GOT3 (cell line): ENCODE measurements around the gene IDUA.

Experiments used
- DNase-seq: peaks from one replicate; lab custom pipeline; 2025; ENCODE audit warnings: mixed read lengths; lab: John Stamatoyannopoulos, UW

IDUA gene

DNA sequence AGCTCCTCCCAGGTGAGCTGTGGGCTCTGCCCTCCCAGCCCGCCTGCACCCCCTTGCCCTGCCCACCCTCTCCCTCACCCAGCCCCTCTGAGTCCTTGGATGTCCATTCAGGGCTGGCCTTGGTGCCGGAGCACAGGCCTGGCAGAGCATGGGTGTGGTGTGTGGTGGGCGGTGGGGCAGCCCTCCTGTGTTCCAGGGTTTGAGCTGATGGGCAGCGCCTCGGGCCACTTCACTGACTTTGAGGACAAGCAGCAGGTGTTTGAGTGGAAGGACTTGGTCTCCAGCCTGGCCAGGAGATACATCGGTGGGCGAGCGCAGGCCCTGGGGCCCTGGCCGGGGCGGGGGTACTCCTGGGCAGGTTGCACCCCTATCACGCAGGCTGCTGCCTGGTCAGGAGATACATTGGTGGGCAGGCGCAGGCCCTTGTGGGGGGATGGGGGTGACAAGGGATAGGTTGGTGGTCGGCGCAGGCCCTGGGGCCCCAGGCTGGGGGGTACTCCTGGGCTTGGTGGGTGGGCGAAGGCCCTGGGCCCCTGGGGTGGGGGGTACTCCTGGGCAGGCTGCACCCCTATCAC lies 13.9 kb downstream of the IDUA start:
- no peak for DNase-seq

GRCh38 chr4:1001561-1002130 lies 14.8 kb downstream of the IDUA start:
- no peak for DNase-seq

DNA sequence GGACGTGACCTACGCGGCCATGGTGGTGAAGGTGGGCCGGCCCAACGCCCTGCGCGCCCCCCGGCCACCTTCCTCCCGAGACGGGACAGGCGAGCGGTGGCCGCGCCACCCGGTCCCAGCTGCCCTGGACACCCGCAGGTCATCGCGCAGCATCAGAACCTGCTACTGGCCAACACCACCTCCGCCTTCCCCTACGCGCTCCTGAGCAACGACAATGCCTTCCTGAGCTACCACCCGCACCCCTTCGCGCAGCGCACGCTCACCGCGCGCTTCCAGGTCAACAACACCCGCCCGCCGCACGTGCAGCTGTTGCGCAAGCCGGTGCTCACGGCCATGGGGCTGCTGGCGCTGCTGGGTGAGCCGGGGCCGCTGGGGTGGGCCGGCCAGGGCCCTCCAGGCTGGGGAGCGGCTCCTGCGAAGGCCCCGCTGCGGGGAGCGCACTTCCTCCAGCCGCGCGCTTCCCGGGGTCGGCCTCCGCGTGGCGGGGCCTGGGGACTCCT lies 15.3 kb downstream of the IDUA start:
- no peak for DNase-seq

- DNase-seq: no peak
Observed at GRCh38 chr4:1002631-1003251, 15.9 kb downstream of the IDUA start.

DNA sequence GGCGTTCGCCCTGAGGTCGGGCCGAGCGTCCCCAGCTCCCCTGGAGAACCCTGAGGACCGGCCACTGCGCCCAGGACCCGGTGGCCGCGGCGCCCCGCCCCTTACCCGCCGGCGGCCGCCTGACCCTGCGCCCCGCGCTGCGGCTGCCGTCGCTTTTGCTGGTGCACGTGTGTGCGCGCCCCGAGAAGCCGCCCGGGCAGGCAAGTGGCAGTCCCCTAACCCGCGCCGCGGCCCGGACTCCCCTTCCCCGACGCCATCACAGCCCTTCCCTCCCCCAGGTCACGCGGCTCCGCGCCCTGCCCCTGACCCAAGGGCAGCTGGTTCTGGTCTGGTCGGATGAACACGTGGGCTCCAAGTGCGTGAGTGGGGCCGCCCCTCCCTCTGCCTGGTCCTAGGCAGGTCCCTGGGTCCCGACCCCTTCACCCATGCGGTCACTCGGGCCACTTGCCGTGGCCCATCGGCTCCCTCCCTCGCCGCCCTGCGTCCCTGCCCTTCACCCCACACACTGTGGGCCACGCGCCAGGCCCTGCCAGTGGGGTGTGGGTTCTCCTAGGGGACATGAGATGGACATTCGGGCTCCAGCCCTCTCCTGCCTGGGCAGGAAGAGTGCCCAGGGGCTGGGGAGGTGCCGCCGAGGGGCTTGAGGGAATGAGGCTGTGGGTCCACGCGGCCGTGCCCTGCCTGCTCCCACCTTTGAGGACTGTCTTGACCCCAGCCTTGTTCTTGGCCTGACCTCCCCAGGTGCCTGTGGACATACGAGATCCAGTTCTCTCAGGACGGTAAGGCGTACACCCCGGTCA lies 16.6 kb downstream of the IDUA start:
- DNase-seq: no peak

- DNase-seq: no peak
Observed at GRCh38 chr4:1004071-1004418, 17.2 kb downstream of the IDUA start.

DNA sequence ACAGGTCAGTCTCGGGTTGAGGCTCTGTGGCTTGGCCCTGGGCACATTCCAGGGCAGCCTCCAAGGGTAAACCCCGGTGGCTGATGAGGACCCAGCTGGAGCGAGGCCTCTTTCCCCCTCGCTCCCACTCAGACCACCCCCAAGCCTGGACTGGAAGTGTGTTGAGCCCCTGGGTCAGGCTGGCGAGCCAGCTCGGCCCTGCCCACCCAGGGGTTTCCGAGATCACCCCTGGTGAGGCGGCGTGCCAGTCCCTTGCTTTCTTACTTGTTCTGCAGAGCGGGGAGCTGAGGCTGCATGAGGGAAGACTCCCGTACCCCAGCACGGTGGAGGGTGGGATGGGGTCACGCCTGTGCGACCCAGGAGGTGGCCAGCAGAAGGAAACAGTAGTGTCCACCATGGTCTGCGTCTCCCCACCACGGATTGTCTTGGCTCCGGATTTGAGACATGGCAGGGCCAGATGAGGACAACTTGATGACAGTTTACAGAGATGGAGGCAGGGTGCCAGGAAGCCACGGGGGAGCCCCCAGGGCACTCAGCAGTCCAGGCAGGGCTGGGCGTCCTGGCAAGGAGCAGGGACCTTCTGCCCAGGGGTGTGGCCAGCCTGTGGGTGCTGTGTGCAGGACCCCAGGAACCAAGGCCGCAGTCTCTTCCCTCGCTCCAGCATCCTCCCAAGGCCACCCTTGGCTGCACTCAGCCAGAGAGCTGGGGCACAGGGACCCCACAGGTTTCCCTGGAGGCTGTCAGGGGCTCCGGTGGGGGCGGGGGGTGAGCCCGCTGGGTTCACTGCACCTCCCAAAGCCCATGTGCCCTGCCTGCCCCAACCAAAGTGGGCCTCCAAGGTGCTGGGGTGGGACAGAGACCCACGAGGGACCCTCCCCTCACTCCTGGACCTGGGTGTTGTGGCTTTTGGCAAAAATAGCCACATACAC lies 18.0 kb downstream of the IDUA start:
- no peak for DNase-seq

DNA sequence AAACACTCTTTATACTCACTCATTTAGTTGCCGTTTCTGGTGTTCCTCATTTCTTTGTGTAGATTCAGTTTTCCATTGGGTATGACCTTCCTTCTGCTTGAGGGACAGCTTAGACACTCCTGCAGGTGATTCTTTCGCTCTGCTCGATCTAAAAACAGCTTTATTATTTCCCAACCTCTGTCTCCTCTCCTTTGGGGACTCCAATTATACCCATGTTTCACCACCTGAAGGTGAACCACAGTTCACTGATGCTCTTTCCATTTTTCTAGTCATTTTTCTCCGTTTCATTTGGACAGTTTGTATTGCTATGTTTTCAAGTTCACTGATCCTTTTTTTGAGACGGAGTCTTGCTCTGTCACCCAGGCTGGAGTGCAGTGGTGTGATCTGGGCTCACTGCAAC lies 20.0 kb downstream of the IDUA start:
- no peak for DNase-seq

- no peak for DNase-seq
Observed at GRCh38 chr4:1008840-1009541, 22.1 kb downstream of the IDUA start.

- no peak for DNase-seq
Observed at GRCh38 chr4:1009542-1010394, 22.9 kb downstream of the IDUA start.

GRCh38 chr4:1010395-1011021 lies 23.7 kb downstream of the IDUA start:
- DNase-seq: no peak

DNA sequence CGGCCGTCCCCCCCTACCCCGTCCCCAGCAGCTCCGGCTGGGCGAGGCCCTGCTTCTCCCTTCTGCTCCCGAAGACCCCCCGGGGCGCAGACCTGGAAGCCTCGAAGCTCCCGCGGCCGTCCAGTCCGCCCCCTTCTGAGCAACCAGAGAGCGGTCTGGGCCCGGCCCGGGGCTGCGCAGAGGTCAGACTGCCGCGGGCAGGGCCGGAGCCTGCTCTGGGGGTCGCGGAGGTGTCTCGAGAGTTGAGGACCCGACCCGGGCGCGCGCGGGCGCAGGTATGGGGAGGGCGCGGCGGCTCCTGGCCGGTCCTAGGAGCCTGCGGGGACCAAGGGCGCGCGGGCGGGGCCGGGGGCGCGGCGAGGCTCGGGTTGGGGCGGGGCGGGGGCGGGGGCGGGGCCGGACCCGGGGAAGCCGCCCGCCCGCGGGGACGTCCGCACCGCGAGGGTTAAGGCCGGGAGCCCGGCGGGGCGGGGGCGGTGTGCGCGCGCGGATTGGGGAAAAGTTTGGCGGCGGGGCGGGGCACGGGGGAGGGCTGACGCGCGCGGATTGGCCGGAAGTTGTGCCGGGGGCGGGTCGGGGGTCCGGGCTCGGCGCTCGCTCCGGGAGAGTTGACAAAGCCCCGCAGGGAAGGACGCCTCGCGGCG lies 24.3 kb downstream of the IDUA start, which contains the start of gene FGFRL1:
Gene FGFRL1 (plus strand): TSS at position 605 of the 644 bp plus-strand sequence. CDS start 860 bp downstream, outside the sequence.
- peak; percentile 35 for DNase-seq

- DNase-seq: no peak
Observed at GRCh38 chr4:1011666-1012033, 24.8 kb downstream of the IDUA start.

DNA sequence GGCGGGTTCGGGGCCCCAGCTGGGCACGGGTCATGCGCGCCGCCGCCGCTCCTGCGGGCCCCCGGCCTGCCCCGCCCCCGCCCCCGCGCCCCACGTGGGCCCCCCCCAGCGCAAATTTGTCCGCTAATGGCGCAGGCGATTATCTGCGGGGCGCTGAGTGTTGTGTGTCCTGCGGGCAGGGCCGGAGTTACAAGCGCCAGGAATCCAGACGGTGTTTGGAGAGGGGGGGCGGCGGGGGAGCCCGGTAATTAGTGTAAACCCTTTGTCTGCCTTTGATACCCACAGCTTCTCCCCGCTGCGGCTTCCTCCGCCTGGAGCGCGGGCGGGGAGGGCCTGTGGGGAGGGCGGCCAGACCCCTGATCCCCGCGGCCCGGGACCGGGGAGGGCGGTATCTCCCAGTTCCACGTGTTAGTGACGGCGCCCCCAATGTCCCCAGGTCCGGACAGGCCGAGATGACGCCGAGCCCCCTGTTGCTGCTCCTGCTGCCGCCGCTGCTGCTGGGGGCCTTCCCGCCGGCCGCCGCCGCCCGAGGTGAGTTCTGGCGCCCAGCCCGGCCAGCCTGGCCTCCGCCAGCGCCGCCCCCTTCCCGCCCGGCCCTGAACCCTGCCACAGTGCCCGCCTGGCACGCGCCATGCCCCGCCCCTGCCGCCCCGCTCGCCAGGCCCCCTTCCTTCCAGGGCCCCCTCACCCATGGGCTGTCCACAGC lies 25.3 kb downstream of the IDUA start:
- no peak for DNase-seq

DNA sequence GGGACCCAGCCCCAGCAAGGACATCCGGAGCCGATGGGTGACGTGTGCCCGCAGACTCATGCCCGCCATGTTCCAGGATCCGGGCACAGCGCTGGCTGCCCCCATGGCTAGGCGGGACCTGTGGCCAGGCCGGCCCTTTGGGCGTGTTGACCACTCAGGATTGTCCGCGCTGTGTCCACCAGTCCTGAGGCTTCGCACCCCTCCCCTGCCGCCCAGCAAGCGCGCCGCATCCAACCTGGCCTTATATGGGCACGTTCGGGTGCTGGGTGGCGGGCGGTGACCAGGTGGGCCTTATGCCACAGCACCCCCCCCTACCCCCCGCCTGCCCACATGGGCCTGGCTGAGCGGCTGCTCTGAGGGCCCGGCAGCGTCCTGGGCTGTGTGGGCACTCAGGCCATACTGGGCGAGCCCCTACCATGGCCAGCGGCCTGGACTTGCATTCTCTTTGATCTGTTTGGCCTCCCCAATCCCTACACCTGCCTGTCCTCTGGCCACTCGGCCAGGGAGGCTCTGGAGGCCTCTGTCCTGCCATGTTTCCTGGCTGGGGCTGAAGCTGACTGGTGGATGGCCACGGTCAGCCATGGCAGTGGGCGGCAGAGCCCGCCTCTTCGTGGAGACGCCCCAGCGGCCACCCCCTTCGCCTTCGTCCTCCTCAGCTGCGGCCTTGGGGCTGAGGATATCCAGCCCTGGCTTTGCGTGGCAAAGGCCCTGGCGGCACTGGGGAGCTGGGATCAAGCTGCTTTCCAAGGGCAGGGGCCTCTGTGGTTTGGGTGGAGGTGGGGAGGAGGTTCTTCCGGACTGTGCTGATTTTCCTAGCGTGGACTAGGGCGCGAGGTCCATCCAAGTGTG lies 26.6 kb downstream of the IDUA start:
- DNase-seq: no peak

- no peak for DNase-seq
Observed at GRCh38 chr4:1014291-1015167, 27.7 kb downstream of the IDUA start.

GRCh38 chr4:1015179-1015578 lies 28.3 kb downstream of the IDUA start:
- DNase-seq: no peak
